GM10266 (cell line): ENCODE results near the gene SORCS1.

ENCODE experiments used
- DNase-seq: peaks from one replicate; pipeline ENCODE4 v3.0.0; 2012; ENCODE audit errors: extremely low spot score
- CTCF ChIP-seq: IDR thresholded peaks from 2 replicates; pipeline ENCODE4 v1.5.1; 2012; ENCODE audit warnings: mild to moderate bottlenecking, low read depth; ENCODE audit not compliant: control insufficient read depth, insufficient read depth; ENCODE audit errors: missing control alignments

Gene SORCS1

GRCh38 chr10:106582291-106582690 lies 582.2 kb downstream of the SORCS1 start:
- TF ChIP-seq CTCF = no peak
- DNase-seq = no peak

GRCh38 chr10:106577756-106578155 lies 586.8 kb downstream of the SORCS1 start:
- DNase-seq = no peak

GRCh38 chr10:106577266-106577665 lies 587.2 kb downstream of the SORCS1 start:
- no peak for TF ChIP-seq CTCF
- no peak for DNase-seq

More at GRCh38 chr10:106577756-106578155, 586.8 kb downstream of the SORCS1 start:
- TF ChIP-seq CTCF = no peak

GRCh38 chr10:106576534-106576933 lies 588.0 kb downstream of the SORCS1 start:
- no peak for TF ChIP-seq CTCF
- DNase-seq = no peak

GRCh38 chr10:106573106-106573505 lies 591.4 kb downstream of the SORCS1 start:
- no peak for DNase-seq

GRCh38 chr10:106571192-106571946 lies 593.1 kb downstream of the SORCS1 start:
- no peak for DNase-seq
- TF ChIP-seq CTCF = peak; percentile 23

More at GRCh38 chr10:106573106-106573505, 591.4 kb downstream of the SORCS1 start:
- no peak for TF ChIP-seq CTCF

GRCh38 chr10:106570268-106570667 lies 594.2 kb downstream of the SORCS1 start:
- DNase-seq = no peak
- TF ChIP-seq CTCF = no peak
